Measurements from ENCODE around the gene VTA1.
"Not testable (repeated sequence)": the region's sequence is repeated elsewhere in the genome, so short reads cannot be mapped to it uniquely, and the experiment has no call there.

Gene VTA1

DNA sequence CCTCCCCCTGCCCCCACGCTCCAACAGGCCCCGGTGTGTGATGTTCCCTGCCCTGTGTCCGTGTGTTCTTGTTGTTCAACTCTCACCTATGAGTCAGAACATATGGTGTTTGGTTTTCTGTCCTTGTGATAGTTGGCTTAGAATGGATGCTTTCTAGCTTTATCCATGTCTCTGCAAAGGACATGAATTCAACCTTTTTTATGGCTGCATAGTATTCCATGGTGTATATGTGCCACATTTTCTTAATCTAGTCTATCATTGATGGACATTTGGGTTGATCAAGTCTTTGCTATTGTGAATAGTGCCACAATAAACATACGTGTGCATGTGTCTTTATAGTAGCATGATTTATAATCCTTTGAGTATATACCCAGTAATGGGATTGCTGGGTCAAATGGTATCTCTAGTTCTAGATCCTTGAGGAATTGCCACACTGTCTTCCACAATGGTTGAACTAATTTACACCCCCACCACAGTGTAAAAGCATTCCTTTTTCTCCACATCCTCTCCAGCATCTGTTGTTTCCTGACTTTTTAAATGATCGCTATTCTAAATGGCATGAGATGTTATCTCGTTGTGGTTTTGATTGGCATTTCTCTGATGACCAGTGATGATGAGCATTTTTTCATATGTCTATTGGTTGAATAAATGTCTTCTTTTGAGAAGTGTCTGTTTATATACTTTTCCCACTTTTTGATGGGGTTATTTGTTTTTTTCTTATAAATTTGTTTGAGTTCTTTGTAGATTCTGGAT is 82.6 kb downstream of the VTA1 start:
- not testable (repeated sequence) for DNase-seq

DNA sequence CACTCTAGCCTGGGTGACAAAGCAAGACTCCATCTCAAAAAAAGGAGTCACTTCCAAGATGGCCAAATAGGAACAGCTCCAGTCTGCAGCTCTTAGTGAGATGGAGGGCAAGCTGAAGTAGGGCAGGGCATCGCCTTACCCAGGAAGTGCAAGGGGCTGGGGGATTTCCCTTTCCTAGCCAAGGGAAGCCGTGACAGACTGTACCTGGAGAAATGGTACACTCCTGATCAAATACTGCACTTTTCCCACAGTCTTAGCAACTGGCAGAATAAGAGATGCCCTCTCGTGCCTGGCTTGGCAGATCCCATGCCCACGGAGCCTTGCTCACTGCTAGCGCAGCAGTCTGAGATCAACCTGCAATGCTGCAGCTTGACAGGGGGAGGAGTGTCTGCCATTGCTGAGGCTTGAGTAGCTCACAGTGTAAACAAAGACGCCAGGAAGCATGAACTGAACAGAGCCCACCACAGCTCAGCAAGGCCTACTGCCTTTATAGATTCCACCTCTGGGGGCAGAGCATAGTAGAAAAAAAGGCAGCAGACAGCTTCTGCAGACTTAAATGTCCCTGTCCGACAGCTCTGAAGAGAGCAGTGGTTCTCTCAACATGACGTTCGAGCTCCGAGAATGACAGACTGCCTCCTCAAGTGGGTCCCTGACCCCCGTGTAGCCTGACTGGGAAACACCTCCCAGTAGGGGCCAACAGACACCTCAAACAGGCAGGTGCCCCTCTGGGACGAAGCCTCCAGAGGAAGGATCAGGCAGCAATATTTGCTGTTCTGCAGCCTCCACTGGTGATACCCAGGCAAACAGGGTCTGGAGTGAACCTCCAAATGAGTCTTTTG is 85.4 kb downstream of the VTA1 start:
- DNase-seq, result peak; percentile 18

DNA sequence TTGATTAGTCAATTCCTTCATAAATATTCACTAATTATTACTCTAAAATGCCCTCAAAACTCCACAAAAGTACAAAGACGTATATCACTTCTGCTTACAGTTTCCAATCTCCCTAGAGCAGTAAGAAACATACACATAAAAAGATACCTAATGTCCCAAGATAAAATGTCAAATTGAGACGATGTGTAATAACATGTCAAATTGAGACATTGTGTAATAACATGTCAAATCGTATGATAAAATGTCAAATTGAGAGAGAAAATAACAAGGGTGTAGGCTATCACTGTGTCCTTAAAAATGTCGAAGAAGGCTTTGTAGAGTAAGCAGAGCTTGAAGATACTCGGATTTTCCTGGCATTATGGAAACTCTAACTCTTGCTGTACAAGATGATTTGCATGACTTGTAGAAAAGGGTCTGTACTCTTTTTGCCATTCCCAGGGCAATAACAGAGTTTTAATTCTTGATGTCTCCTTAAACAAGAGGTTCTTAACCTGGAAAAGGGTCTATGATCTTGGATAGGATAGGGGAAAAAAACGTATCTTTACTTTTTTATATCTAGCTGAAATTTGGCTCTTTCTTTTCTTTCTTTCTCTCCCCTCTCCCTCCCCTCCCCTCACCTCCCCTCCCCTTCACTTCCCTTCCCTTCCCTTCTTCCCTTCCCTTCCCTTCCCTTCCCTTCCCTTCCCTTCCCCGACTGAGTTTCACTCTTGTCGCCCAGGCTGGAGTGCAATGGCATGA is 87.1 kb downstream of the VTA1 start:
- DNase-seq, result no peak

DNA sequence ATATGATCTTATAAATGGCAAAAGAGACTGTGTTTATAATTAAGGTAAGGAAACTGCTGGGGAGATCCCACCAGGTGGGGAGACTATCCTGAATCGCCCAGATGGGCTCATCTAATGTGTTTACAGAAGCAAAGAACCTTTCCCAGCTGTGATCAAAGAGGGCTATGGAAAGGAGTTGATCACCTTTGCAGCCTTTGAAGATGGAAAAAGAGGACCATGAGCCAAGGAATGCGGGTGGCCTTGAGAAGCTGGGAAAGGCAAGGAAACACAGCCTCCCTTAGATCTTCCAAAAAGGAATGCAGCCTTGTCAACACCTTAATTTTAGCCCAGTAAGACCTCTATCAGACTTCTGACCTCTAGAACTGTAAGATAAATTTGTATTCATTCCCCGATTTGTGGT is 88.2 kb downstream of the VTA1 start:
- DNase-seq, result no peak

DNA sequence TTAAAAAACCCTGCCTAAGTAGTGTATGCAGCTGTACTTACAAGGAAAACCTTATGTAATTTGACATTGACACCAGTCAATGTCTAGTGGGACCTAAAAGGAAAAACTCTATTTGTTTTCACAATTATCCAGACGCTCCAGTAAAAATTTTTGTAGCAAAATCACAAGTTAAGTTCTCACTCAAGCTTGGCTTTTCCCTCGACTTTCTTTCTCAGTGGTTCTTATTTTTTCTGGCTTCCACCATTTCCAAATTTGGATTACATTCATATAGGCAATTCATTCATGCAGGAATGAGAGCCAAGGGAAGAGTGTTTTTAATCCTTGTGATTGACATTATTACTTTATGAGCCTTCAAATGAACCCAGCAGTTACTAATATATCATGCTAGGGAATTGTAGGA is 88.7 kb downstream of the VTA1 start:
- no peak for DNase-seq

DNA sequence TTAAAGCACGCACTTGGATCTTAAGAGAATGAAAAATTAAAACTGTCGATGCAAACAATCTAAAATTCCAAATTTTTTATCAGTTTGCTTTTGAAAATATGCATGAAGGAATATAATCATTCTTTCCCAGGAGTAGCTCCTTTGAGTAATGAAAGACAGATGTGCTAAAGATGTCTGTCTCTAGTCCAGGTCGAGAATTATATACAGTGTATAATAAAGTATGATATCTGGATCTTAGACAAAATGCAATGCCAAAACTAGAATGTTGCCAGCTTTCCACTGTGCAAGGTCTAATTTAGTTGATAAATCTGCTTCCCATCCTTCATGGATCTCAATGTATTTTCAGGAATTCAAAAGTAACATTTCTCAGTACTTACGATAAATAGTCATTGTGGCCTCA is 89.6 kb downstream of the VTA1 start:
- no peak for DNase-seq

DNA sequence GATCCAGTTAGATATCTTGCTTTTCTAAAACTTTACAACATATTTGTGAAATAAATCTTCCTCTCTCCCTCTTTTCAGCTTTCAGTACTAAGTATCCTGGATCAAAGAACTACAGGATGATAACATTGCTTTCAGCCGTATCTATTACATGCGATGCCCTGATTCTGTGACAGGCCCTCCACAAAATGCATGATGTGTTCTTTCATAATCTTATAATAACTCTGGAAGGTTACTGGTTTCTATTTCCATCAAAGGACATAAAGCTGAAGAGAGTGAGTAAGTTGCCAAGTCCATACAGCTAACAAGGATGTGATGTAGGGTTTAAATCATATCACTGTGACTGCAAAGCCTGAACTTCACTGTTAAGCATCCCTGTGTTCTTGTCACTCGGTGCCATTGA is 91.8 kb downstream of the VTA1 start:
- no peak for DNase-seq

DNA sequence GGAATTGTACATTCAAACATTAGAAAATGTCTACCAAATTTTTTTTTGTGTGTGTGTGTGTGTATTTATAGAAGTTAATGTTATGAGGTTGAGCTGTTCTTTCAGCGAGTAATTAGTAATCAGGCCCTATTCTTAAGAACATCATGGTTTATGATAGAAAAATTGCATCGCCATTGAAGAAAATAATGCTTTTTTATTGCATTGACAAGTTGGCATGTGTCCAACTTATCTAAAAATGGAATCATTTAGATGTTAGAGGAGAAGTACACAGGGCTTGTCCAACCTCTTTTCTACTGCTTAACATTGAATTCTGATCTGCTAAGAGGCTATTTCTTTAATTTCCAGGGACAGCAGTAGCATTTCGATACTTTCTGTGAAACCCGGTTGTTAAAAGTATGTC is 93.1 kb downstream of the VTA1 start:
- DNase-seq, result no peak

DNA sequence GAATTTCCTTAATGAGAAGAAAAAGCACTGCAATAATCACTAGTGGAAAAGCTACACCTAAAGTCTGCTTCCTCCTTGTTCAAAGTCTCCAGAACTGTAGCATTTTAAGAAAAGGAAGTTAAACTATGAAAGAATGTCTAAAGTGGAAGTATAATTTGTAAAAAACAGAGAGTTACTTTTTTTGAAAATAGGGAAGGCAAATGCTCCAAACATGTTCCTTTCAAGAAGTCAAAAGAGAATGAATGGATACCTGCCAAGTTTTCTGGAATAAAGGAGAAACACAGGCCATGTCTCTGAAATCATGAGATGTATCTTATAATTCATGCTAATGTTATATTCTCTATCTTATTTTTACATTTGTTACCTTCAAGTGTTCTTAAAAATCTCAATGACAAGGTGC is 94.0 kb downstream of the VTA1 start:
- no peak for DNase-seq

DNA sequence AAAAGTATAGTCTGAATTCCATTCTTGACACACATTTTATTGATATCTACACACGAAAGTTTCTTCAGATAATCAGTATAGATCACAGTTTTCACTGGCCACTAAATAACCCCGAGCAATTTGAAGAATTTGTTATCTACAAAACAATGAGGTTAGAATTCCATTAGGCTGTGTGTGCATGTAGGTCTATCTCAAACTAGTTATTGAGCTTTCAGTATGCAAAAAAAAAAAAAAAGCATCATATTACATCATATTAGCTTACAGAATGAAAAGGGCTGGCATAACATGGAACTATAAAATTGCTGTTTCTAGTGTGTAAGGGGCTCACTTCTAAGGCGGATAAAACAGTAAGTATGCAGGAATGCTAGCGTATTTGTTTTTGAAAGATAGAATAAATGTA is 95.2 kb downstream of the VTA1 start:
- no peak for DNase-seq

DNA sequence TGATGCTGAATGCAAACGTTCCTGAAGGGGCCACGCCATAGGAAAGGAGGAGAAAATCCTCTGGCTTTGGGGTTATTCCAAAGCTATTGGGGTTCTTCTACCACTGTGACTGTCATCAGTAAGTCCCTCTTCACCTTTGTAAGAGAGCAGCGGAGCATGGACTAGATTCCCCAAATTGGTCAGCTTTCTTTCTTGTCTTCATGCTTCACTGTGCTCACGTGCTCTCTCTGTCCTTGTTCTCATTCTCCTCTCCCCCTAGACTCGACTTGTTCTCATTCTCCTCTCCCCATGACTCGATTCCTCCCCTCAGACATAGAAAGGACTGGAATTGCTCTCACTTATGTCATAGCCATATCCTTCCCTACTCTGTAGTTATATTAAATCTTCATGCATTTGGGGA is 99.9 kb downstream of the VTA1 start:
- no peak for DNase-seq

DNA sequence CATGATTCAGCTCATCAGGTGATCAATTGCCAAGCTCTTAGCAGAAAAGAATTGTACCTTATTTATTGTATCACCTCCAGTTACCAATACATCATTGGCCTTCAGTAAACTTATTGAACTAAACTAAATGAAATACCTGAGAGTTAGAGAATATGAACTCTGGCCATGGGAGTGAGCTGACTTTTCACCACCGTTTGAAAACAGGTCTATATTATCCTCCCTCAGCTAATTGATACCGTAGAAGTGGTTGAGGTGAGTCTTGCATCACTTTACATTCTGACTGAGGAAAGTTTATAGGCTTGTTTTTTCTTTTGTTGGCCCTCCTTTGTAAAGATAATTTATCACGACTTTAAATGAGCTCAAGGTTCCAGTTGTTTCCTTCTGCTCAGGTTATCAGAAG is 102.2 kb downstream of the VTA1 start:
- no peak for DNase-seq

DNA sequence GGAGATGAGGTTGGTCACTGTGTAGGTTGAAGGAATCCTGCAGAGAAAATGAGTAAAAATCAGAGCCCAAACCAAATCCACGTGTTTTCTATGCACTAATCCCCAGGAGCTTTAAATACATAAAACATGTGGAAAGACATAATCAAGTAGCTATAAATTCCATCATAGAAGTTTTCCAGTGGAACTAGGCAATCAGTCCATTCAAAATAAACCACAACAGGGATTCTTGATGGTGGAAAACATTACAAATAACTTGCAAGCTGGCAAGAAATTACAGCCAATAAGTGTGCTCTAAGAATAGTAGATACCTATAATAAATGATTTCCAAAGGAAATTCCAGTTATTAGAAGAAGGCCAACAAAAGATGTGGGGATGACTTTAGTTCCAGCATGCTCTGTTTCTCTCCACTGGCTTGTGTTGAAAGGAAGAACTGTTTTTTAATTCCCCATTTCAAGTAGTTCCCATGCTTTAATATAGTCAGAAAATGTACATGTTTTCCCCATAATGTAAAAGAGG is 104.9 kb downstream of the VTA1 start:
- no peak for DNase-seq

DNA sequence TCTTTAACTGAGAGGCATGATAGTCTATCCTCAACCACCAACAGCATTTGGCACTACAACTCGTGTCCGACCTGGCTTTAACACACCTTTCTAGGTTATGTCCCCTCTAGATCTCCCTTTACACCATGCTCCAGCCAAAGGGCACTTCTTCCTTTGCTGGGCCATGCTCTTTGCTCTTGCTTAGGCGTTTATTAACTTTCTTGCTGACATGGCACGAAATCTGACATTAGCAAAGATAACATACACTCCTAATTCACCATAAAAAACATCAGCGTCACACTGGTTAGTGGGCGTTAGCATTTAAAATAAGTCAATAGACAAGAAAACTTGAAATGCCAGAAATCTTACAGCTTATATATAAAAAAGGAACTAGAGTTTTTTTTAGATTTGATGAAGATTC is 107.5 kb downstream of the VTA1 start:
- DNase-seq, result no peak

DNA sequence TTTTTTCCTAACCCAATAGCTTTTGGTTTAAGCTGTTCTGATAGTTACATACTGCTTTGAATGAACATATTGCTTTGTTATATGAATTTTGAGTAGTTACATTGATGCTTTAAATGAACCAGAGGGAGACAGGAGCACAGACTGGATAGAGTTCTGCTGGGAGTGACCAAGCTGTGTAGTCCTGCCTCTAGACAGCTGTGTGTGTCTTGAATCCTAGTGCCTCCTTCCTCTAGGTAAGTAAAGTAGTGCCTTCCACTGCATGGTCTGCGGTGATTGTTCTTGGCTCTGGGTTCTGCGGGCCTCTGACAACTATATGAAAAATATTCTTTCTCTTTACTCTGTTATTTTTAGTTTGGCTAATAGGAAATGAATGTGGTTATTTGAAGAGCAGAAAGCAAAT is 108.7 kb downstream of the VTA1 start:
- DNase-seq, result no peak

DNA sequence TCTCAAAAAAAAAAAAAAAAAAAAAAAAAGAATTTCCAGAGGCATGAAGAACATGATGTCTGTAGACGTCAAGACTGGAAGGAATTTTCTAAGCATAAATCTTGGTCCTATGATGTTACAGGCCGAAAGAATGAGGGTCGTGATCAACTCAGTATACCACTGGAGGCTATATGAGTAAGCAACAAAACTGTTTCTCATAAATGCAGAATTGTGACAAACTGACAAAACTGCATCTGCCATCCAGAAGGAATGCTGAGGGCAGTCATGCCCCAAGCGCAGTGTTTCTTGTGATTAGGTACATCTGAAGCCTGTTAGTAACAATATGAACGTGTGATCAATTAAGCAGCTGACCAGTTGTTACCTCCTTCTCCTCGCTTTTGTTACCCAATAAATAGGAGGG is 111.2 kb downstream of the VTA1 start:
- DNase-seq, result no peak

DNA sequence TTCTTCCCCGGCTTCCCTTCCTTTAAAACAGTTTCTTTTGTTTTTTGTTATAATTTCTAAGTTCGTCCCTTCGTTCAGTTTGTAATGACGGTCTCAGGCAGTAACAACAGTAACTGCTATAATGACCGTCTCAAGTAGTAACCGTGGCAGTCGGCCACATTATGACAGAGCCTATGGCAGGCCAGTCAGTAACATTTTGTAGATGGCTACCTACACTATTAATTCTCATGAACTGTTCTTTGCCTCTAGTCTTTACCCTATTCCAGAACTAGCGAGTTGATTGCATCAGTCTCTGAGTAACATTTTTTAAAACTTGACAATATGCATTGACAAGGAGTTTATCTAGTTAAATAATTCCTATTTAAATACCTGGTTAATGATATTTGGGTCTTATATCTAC is 111.7 kb downstream of the VTA1 start:
- DNase-seq, result no peak

DNA sequence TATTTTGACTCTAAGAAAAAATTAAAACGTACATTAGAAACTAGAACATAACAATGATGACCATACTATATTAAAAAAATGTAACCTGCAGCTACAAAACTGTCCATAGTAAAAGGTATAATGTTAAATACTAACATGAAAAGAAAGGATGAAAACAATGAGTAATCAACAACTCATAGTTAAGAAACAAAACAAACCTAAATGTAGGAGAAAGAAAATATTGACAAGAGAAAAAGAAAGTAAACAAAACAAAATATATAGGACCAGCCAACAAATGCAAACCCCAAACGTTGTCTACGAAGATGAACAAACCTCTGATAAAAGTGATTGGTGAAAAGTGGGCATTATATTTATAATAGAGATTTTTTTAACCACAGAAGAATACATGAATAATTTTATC is 113.7 kb downstream of the VTA1 start:
- no peak for DNase-seq

DNA sequence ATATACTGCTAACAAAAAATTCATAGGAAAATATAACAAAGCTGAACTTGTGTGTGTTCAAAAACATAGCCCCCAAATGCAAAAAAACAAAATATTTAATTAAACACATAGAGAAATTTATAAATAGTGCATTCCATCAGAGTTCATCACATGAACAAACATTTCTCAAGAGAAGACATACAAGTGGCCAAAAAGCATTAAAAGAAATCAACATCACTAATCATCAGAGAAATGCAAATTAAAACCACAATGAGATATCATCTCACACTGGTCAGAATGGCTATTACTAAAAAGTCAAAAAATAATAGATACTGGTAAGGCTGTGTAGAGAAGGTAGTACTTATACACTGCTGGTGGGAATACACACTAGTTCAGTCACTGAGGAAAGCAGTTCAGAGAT is 115.2 kb downstream of the VTA1 start:
- DNase-seq, result no peak

DNA sequence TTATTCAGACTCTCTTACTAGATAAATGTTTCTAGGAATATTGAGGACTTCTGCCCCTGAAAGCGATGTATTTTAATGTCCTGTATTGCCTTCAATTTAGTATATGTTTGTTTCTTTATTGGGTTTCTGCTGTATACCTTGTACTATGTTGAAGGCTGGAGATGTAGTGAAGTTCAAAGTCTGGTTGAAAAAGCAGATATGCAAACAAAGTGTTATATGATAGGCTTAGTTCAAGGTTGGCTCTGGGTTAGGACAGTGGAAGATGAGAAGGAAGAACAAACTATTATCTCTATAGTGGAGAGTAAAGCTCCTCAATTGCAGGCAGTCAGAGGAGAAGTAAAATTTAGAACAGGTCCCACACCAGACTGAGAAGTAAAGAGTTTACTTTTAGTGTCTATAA is 118.4 kb downstream of the VTA1 start:
- DNase-seq, result no peak

DNA sequence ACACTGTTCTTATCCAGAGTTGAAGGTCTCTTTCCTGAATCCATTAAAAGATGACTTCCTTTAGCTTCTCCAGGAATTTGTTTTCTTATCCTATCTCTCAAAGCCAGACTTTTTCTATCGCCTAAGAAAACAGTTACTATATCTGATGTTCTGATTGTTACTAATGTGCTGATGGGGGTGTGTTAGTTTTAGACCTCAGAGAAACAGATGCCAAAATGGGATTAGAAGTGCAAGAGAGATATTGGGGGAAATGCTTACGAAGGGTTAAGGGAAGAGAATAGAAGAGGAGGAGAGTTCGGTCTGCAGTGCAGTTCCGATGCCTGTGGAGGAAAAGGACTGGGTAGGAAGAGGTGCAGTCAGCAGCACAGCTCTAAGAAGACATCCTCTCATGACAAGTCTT is 119.0 kb downstream of the VTA1 start:
- no peak for DNase-seq

DNA sequence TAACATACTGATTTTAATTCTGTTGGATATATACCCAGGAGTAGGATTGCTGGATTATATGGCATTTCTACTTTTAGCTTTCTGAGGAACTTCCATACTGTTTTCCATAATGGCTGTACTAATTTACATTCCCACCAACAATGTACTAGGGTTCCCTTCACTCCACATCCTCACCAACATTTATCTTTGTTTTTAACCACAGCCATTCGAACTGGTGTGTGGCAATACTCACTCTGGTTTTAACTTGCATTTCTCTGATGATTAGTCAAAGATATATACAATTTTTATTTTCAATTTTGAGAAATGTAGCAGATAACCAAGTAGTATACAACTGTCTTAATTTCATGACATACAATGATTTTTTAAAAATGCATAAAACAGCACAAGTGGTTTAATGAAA is 124.4 kb downstream of the VTA1 start:
- no peak for DNase-seq
